Subcutaneous adipose tissue (tissue), 4 donors: ENCODE measurements around the gene ZNF646. TPM values are rescaled to one million over a fixed set of nuclear protein-coding genes. Genes with fewer than 3 reads are reported as not detected.

Experiments used
- CTCF ChIP-seq: fragments of 450-650 bp; IDR thresholded peaks from one replicate; pipeline ENCODE4 v1.5.1; 2016; ENCODE audit warnings: low read depth, mild to moderate bottlenecking, control low read depth, antibody characterized with exemption, moderate library complexity
- total RNA-seq, 4 donors: library from RNA; depleted of rRNA; stranded (reverse); fragments of >200 nt; gene quantifications; one replicate each; pipeline ENCODE4 v1.1.0, GENCODE V29; 2016

ZNF646 gene
- total RNA-seq, 4 donors from 2014 or later, result 8.3 to 15.6 (median 14.9) TPM

GRCh38 chr16:31086629-31086906 lies 12.3 kb downstream of the ZNF646 start:
- no peak for TF ChIP-seq CTCF

DNA sequence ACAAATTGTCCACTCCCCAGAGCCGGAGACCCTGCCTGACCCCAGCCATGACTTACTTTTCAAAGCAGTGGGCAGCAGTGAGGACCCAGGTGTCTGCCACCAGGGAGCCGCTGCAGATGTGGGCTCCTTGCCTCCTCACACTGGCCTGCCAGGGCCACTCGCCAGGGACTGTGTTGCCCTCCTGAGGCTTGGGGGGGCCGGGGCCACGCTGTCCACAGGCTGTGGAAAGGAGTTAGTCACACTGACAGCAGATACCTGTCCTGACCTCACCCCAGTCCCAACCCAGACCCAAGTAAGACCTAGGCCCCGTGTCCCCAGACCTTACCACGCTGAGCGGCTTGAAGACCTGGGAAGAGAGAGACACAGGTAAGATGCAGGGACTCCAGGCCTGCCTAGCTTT lies 13.3 kb downstream of the ZNF646 start:
- no peak for TF ChIP-seq CTCF

DNA sequence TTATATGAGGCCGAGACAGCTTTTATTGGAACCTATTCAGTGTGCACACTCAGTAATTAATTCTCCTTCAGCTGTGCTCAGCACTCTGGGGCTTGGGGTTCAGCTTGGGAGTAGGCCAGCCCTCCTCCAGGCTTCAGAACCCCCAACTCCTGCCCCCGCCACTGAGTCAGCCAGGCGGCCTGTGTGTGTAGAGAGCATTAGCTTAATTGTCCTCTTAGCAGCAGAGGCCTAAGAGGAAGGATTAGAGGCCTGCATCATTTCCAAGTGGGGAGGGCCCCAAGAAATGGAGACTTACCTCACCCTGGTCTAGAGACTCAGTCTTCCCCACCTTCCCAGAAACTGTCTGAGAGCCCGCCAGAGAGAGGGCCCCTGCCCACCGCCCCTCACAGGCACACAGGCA lies 13.7 kb downstream of the ZNF646 start:
- TF ChIP-seq CTCF, result no peak

DNA sequence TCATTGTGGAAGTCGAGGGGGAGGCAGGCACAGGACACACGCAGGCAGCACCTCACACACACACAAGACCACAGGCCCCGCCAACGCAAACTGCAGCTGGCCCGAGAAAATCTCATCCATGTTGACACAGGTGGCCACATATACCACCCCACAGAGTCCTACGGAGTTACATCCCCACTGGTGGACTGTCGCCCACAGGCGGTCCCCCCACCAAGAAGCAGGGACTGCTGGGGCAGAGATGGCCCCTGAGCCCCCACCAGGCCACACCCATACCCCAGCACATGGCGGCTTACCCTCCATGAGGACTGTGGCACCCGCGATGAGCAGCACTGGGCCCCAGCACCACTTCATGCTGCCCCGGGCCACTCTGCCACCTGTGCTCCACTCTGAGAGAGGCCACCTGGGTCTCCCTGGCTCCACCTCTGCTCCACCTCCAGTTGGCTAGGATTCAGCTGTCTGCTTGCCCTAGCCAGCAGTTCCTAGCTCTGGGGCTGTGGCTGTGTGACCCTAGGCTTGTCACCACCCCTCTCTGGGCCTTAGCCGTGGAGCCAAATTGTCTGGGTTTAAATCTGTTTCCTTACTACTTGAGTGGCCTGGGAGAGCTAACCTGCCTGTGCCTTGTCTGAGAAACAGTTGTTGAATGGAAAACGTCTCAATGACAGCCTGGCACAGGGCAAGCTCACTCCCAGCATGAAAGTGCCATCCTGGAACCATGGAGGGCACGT lies 14.4 kb downstream of the ZNF646 start, which contains the start of gene PRSS53:
TSS of gene PRSS53 (minus strand) at position 485 of the 725 bp plus-strand sequence. CDS start at position 351, 134 bp downstream.
- no peak for TF ChIP-seq CTCF

GRCh38 chr16:31089199-31089598 lies 15.0 kb downstream of the ZNF646 start:
- no peak for TF ChIP-seq CTCF

DNA sequence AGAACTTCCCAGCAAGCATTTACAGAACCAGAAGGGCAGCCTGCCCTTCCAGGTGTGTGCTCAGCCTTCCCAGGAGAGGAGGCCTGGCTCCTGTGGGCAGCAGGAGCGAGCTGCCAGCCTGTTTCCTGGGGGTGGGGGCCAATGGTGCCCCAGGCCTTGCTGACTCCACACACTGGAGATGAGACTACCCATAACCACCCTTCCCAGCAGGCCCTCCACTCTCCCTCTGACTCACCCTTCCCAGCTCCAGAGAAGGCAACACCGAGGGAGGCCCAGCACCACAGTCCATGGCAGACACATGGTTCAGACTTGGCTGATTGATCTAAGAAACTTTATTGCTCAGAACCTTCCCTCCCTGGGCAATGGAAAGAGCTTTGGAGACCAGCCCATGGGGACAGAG lies 16.3 kb downstream of the ZNF646 start:
- TF ChIP-seq CTCF, result no peak

- no peak for TF ChIP-seq CTCF
These were observed 18.1 kb downstream of the ZNF646 start for GRCh38 chr16:31092330-31092729.
